MM.1S (cell line): Measurements from ENCODE around the gene ZDHHC8.

Source experiments
- CTCF ChIP-seq: fragments of 300-600 bp; sonication (generic); IDR thresholded peaks from 2 replicates; pipeline ENCODE4 v1.5.1; 2016; ENCODE audit warnings: antibody characterized with exemption, low read length, mixed read lengths
- EZH2 ChIP-seq: fragments of 300-600 bp; sonication (generic); optimal IDR thresholded peaks from 2 replicates; pipeline ENCODE3; 2017; ENCODE audit warnings: low read depth, mild to moderate bottlenecking, antibody characterized with exemption, low read length, mixed read lengths

- TF ChIP-seq CTCF (no peak), EZH2 (no peak)
These were observed 34.3 kb downstream of the ZDHHC8 start for GRCh38 chr22:20165913-20166312.
